ENCODE data around the gene AGO1.

AGO1 gene

DNA sequence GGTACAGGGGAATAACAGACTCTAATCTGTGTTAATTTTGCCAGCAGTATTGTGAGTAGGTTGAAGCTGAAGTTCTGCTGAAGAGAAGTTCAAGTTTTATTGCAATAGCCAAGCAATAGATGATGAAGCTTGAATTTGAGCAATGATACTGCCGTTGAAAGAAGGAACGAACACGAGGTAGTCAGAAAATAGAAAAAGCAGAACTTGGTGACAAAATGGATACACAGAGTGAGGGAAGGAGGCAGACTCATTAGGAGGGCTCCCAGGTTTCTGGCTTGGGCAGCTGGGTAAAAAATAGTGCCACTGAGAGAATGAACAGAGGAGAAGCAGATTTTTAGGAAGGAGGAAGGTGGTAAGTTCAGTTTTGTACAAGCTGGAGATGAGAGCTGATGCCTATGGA is 22.3 kb upstream of the AGO1 start:
- H3K9me3 ChIP-seq (ENCODE audit: insufficient read depth, low read length) = no peaks in the 10 kb centered on the region
- no peaks in the 10 kb centered on the region for H3K4me1 ChIP-seq (ENCODE audit: low read length)
- H2AFZ ChIP-seq (ENCODE audit: low read depth, low read length) = no peak overlapping the region
- H3K79me2 ChIP-seq (ENCODE audit: low read length) = no peaks in the 10 kb centered on the region
- no peak overlapping the region for H3K4me2 ChIP-seq (ENCODE audit: low read length)
- no peak overlapping the region for H3K27ac ChIP-seq (ENCODE audit: low read length)
- no peaks in the 10 kb centered on the region for H4K20me1 ChIP-seq (ENCODE audit: insufficient read depth, low read length)
- no peaks in the 10 kb centered on the region for H3K27me3 ChIP-seq (ENCODE audit: low read depth, low read length)
- no peak overlapping the region for H3K4me3 ChIP-seq (ENCODE audit: low read length)
- no peak overlapping the region for H3K9ac ChIP-seq (ENCODE audit: low read length)
- TF ChIP-seq EZH2phosphoT487 (IDR thresholded peaks at IDR 0.05; ENCODE audit: low read depth) (no peak), CTCF (IDR thresholded peaks at IDR 0.05; ENCODE audit: low read depth, low read length) (no peak)
- no peaks in the 10 kb centered on the region for H3K36me3 ChIP-seq (replicated peaks; ENCODE audit: low read depth, low read length)

GRCh38 chr1:35863136-35863535 is 19.9 kb upstream of the AGO1 start:
- H3K4me3 ChIP-seq (ENCODE audit: low read length) = no peak overlapping the region
- H2AFZ ChIP-seq (ENCODE audit: low read depth, low read length) = no peak overlapping the region
- no peaks in the 10 kb centered on the region for H4K20me1 ChIP-seq (ENCODE audit: insufficient read depth, low read length)
- H3K36me3 ChIP-seq (replicated peaks; ENCODE audit: low read depth, low read length) = no peaks in the 10 kb centered on the region
- no peaks in the 10 kb centered on the region for H3K79me2 ChIP-seq (ENCODE audit: low read length)
- H3K27me3 ChIP-seq (ENCODE audit: low read depth, low read length) = no peaks in the 10 kb centered on the region
- no peak overlapping the region for H3K4me2 ChIP-seq (ENCODE audit: low read length)
- TF ChIP-seq EZH2phosphoT487 (IDR thresholded peaks at IDR 0.05; ENCODE audit: low read depth) (no peak), CTCF (IDR thresholded peaks at IDR 0.05; ENCODE audit: low read depth, low read length) (no peak)
- H3K9me3 ChIP-seq (ENCODE audit: insufficient read depth, low read length) = no peaks in the 10 kb centered on the region
- no peaks in the 10 kb centered on the region for H3K4me1 ChIP-seq (ENCODE audit: low read length)
- H3K9ac ChIP-seq (ENCODE audit: low read length) = no peak overlapping the region
- no peak overlapping the region for H3K27ac ChIP-seq (ENCODE audit: low read length)

GRCh38 chr1:35863881-35864625 is 19.0 kb upstream of the AGO1 start:
- TF ChIP-seq EZH2phosphoT487 (IDR thresholded peaks at IDR 0.05; ENCODE audit: low read depth) (no peak), CTCF (IDR thresholded peaks at IDR 0.05; ENCODE audit: low read depth, low read length) (no peak)
- Histone ChIP-seq H3K4me3 (ENCODE audit: low read length) (no peak overlapping the region), H3K9ac (ENCODE audit: low read length) (no peak overlapping the region)

GRCh38 chr1:35864813-35865212 is 18.2 kb upstream of the AGO1 start:
- Histone ChIP-seq H3K4me3 (ENCODE audit: low read length) (no peak overlapping the region), H3K9ac (ENCODE audit: low read length) (no peak overlapping the region), H2AFZ (ENCODE audit: low read depth, low read length) (no peak overlapping the region), H3K4me2 (ENCODE audit: low read length) (no peak overlapping the region), H3K36me3 (replicated peaks; ENCODE audit: low read depth, low read length) (no peaks in the 10 kb centered on the region), H3K27ac (ENCODE audit: low read length) (no peak overlapping the region), H3K9me3 (ENCODE audit: insufficient read depth, low read length) (no peaks in the 10 kb centered on the region), H3K79me2 (ENCODE audit: low read length) (no peaks in the 10 kb centered on the region), H4K20me1 (ENCODE audit: insufficient read depth, low read length) (no peaks in the 10 kb centered on the region), H3K4me1 (ENCODE audit: low read length) (no peaks in the 10 kb centered on the region), H3K27me3 (ENCODE audit: low read depth, low read length) (no peaks in the 10 kb centered on the region)
- TF ChIP-seq EZH2phosphoT487 (IDR thresholded peaks at IDR 0.05; ENCODE audit: low read depth) (no peak), CTCF (IDR thresholded peaks at IDR 0.05; ENCODE audit: low read depth, low read length) (no peak)

More at GRCh38 chr1:35863881-35864625, 19.0 kb upstream of the AGO1 start:
- H3K79me2 ChIP-seq (ENCODE audit: low read length) = no peaks in the 10 kb centered on the region
- H2AFZ ChIP-seq (ENCODE audit: low read depth, low read length) = no peak overlapping the region
- no peaks in the 10 kb centered on the region for H4K20me1 ChIP-seq (ENCODE audit: insufficient read depth, low read length)
- no peaks in the 10 kb centered on the region for H3K4me1 ChIP-seq (ENCODE audit: low read length)
- no peaks in the 10 kb centered on the region for H3K27me3 ChIP-seq (ENCODE audit: low read depth, low read length)
- H3K9me3 ChIP-seq (ENCODE audit: insufficient read depth, low read length) = no peaks in the 10 kb centered on the region
- no peak overlapping the region for H3K27ac ChIP-seq (ENCODE audit: low read length)
- no peak overlapping the region for H3K4me2 ChIP-seq (ENCODE audit: low read length)
- no peaks in the 10 kb centered on the region for H3K36me3 ChIP-seq (replicated peaks; ENCODE audit: low read depth, low read length)

All from OCI-LY3 (cell line).